Hematopoietic multipotent progenitor cell treated with erythropoietin and hydrocortisone succinate and interleukin-3 and kit ligand, for 15 days (in vitro differentiated cells): ENCODE results near the gene GTPBP2.
"Not testable (repeated sequence)": the region's sequence is repeated elsewhere in the genome, so short reads cannot be mapped to it uniquely, and the experiment has no call there.

Experiments used
- DNase-seq: peaks from one replicate; pipeline ENCODE4 v3.0.0-alpha.2; 2015; ENCODE audit warnings: low spot score

Gene GTPBP2

DNA sequence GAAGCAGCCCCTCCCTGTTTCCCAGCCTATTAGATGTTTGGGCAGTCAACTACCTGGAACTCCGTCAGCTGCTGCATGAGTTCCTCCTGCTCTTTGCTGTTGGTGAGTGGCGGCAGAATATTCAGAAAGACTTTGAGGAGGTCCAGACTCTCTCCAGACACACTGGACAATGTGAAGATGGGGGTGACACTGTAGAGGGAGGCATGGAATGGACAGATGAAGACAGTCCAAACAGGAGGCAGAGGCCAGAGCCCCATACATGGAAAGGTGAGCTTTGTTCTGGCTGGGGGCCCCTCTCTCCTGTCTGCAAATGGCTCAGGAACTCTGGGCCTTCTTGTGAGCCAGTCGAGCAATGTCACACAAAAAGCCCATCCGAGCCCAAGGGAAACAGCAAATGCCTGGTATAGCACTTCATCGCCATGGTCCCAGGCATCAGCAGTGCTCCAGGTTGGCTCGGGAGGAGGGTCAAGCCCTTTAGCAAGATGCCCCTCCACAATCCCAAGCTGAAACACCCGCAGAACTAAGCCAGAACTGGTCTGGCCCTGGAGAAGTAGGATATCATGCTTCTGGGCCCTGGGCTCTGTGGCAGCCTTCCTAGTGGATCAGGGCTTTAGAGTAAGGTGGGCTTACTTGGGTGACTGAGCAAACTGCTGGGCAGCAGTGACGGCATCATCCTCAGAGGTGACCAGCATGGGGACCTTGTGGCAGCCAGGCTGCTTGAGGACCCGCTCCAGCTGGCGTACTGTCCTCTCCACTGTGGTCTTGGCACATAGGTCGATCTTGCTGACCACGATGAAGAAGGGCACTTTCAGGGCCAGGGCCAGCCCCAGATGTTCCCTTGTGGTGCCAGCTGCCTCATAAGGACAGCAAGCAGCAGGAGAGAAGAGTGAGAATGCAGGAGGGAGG is 4.9 kb downstream of the GTPBP2 start:
- no peak for DNase-seq

DNA sequence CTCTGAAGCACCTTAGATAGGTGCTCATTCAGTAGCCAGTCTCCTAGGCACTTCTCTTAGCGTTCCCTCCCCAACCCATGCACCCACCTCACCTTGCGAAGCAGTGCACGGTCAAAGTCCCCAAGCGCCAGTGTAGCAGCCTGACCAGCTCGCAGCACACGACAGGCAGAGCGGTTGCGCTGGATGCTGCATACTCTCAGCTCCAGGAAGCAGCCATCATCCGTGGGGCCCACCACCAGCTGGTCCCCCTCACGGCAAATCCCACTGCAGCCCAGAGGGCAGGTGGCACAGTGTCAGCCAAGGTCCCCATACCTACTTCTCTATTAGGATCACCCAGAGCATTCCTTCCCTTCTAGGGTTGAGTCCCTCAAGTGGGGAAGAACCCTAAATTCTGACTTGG is 6.5 kb downstream of the GTPBP2 start:
- no peak for DNase-seq

GRCh38 chr6:43621836-43622180 is 7.3 kb downstream of the GTPBP2 start:
- no peak for DNase-seq

GRCh38 chr6:43621078-43621835 is 7.8 kb downstream of the GTPBP2 start:
- no peak for DNase-seq

- no peak for DNase-seq
These were observed 12.2 kb downstream of the GTPBP2 start for GRCh38 chr6:43616725-43617472.

DNA sequence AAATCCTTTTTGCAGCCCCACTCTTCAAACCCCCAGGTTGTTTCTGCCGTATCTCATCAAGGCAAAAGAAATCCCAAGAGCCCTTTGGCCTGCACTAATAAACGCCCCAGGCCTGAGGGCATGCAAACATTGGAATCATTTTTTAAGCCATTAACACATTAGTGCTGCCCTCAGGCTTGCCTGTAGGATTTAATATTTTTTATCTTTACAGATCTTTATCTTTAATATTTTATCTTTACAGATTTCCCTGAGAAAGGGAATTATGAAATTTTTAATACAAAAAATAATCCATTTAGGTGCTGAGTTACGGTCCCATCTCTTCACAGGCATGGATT is 14.7 kb downstream of the GTPBP2 start:
- DNase-seq, result no peak

- DNase-seq, result no peak
These were observed 15.2 kb downstream of the GTPBP2 start for GRCh38 chr6:43613721-43614395.

DNA sequence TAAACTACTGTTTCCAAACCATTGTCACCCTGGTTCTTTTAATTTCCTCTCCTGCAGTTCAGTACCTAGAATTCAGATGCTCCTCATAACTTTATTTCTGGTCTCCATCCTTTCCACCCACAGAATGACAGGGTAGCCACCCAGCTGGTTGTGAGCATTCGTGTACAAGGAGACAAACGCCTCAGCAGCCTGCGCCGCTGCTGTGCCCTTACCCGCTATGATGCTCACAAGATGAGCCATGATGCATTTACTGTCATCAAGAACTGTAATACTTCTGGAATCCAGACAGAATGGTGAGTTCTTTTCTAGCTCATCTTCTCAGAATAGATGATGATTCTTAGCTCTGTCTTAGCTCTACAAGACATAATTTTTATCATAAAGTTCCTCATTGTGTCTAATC is 18.6 kb downstream of the GTPBP2 start:
- no peak for DNase-seq

GRCh38 chr6:43609402-43609801 is 19.7 kb downstream of the GTPBP2 start:
- DNase-seq, result no peak

DNA sequence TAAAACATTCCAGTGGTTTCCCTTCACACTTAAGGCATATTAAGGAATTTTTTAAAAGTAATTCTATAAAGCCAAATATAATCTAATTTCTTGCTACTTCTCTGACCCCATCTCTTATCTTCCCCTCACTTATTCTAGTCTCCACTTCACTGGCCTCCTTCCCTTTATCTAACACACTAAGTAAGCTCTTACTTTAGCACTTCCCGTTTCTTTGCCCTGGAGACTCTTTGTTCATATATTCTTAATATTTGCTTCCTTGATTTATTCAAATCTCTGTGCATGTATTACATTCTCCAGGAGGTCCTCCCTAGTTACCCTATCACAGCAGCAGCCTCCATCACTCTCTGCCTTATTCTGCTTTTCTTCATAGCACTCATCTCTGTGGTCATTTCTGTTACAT is 20.3 kb downstream of the GTPBP2 start:
- no peak for DNase-seq

- DNase-seq, result peak; percentile 81
These were observed 20.7 kb downstream of the GTPBP2 start for GRCh38 chr6:43608310-43608763.

DNA sequence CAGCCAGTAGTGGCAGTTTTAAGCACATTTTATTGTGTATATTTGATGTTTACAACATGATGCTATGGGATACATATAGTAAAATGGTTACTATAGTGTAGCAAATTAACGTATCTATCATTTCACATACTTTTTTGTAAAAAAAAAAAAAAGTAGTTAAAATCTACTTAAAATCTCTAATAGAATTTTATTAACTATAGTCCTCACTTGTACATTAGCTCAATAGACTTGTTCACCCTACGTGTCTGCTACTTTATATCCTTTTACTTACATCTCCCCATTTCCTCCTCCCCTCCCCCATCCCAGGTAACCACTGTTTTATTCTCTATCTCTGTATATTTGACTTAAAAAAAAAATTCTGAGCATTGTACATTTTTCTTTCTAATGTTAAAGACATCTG is 23.0 kb downstream of the GTPBP2 start:
- DNase-seq, result no peak

DNA sequence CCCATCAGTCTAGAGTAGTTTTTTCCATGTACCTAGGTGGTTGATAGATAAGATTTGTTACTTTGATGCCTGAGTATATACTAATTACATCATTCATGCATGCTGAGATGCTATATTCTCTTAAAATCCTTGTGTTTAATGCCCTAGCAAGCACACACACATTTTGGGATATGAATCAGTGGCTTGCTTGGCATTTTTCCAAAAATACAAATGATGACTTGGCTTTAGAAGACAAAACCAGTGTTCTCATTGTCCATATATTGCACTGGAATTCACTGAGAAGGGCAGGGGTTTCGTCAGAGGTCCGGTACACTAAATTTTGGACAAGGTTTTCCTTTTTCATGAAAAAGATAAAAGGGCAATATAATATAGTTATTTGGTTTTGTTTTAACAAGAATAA is 24.9 kb downstream of the GTPBP2 start:
- no peak for DNase-seq

- DNase-seq, result no peak
These were observed 28.5 kb downstream of the GTPBP2 start for GRCh38 chr6:43600595-43600994.

DNA sequence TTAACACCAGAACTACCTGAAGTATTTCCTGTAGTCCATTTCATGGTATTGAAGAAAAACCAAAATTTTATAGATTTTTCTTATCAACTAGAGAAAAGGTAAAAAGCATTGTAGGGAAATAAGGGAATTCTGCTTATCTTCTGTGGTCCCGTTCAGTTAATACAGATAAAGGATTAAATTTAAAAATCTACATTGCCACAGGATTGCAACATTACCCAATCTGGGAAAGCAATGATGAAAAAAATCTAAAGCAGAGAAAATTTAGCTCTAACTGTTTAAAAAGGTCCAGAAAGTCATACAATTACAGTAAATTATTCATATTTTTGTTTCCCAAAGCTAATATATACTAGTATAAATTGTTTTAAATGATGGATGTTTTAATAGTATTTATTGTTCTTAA is 35.1 kb downstream of the GTPBP2 start:
- no peak for DNase-seq

- not testable (repeated sequence) for DNase-seq
These were observed 39.5 kb downstream of the GTPBP2 start for GRCh38 chr6:43589564-43589963.

DNA sequence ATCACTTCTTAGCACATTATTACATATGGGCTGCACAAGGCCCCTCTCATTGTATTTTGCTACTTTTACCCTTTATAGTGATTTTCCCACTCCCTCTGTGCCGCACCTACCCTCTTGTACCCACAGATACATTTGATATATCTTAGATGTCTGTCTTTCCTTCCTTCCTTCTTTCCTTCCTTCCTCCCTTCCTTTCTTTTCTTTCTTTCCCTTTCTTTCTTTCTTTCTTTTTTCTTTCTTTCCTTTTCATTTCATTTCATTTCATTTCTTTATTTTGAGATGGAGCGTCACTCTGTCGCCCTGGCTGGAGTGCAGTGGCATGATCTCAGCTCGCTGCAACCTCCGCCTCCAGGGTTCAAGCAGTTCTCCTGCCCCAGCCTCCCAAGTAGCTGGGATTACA is 40.9 kb downstream of the GTPBP2 start:
- DNase-seq, result no peak

DNA sequence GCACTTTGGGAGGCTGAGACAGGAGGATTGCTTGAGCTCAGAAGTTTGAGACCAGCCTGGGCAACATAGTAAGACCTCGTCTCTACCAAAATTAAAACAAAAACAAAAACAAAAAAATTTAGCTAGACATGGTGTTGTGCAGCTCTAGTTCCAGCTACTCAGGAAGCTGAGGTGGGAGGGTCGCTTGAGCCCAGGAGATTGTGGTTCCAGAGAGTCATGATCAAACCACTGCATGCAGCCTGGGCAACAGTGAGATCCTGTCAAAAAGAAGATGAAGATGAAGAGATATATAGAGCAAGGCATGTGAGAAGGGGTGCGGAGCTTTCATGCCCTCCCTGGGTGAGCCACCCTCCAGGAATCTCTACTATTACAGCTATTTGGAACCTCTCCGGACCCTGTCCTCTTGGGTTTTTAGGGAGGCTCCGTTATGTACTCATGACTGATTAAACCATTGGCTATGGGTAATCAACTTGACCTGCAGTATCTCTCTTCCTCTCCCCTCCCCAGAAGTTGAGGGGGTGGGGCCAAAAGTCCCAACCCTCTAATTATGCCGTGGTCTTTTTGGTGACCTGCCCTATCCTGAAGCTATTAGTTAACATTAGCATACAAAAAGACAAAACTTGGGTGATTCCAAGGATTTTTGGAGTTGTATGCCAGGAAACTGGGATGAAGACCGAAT is 44.0 kb downstream of the GTPBP2 start:
- DNase-seq, result no peak

DNA sequence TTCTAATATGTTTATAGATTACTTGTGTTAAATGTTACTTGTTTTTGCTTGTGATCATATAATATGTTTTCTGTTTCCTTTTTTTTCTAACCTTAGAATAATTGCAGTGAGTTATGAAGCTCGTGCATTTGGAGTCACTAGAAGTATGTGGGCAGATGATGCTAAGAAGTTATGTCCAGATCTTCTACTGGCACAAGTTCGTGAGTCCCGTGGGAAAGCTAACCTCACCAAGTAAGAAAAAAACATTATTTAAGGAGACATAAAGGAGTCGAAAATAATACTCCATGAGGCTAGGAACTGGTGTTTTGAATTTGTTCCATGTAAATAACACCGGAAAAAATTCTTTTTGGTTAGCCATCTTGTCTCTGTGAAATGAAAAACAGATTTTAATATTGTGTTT is 46.2 kb downstream of the GTPBP2 start:
- no peak for DNase-seq

DNA sequence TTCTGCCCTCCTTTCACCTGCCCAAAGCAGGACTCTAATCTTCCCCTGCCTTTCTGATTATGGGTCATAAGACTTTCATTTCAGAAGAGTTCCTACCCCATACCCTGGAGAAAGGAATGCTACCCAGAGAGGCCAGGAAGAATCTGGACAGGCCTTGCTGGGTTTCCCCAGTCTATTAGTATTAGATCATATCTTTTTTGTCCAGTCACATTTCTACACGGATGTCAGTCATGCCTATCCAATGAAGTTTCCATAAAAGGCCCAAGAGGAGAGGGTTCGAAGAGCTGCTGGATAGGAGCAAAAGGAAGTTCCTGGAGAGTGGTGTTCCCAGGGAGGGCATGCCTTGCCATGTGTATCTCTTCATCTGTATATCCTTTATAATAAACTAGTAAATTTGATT is 49.9 kb downstream of the GTPBP2 start:
- DNase-seq, result no peak

DNA sequence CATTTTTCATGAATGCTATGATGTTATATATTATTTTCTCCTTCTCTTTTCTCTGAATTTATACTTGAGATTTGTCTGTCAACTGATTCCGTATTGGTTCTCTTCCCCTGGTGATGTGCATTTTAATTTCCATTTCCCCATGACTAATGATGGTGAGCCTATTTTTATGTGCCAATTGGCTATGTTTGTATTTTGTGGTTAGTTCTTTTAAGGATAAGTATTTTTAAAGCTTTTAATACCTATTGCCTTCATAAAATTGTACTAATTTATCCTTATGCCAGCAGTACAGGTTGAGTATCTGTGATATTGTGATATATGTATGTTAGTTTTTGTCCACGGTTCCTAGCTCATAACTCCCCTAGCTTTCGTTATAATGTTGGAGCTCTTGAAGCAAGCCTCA is 50.3 kb downstream of the GTPBP2 start:
- DNase-seq, result no peak
